ENCODE results near the gene ALDH3B1.

The ALDH3B1 gene

GRCh38 chr11:68036141-68036716 lies 26.1 kb downstream of the ALDH3B1 start:
- Histone ChIP-seq H3K9ac (ENCODE audit: low read length in 2 of 2) (no peak overlapping the region), H3K27me3 (ENCODE audit: control insufficient read depth in 1 of 2, insufficient read depth in 2 of 2, low read length in 2 of 2) (no peaks in the 10 kb centered on the region), H3K9me3 (ENCODE audit: control insufficient read depth in 2 of 2, low read length in 2 of 2) (no peaks in the 10 kb centered on the region), H3K4me3 (ENCODE audit: low read length in 2 of 2) (no peak overlapping the region), H3K27ac (ENCODE audit: low read length) (peak overlapping the region; percentile 37), H3K36me3 (ENCODE audit: control insufficient read depth in 2 of 2, insufficient read depth in 2 of 2, low read length in 2 of 2) (peaks cover 12 to 14% of the 10 kb centered on the region in 2 donors), H3K4me1 (ENCODE audit: control insufficient read depth, insufficient read depth, low read length) (peaks cover 55% of the 10 kb centered on the region)

- H3K9me3 ChIP-seq (ENCODE audit: control insufficient read depth in 2 of 2, low read length in 2 of 2): no peaks in the 10 kb centered on the region
- H3K36me3 ChIP-seq (ENCODE audit: control insufficient read depth in 2 of 2, insufficient read depth in 2 of 2, low read length in 2 of 2): peaks cover 12 to 17% of the 10 kb centered on the region in 2 donors
- H3K9ac ChIP-seq (ENCODE audit: low read length in 2 of 2): peak overlapping the region in 1 of 2 donors; percentile 42
- no peaks in the 10 kb centered on the region for H3K27me3 ChIP-seq (ENCODE audit: control insufficient read depth in 1 of 2, insufficient read depth in 2 of 2, low read length in 2 of 2)
- H3K4me3 ChIP-seq (ENCODE audit: low read length in 2 of 2): no peak overlapping the region
- peaks cover 55% of the 10 kb centered on the region for H3K4me1 ChIP-seq (ENCODE audit: control insufficient read depth, insufficient read depth, low read length)
- peak overlapping the region; percentile 37 for H3K27ac ChIP-seq (ENCODE audit: low read length)
These were observed 26.7 kb downstream of the ALDH3B1 start for GRCh38 chr11:68036717-68037239.

GRCh38 chr11:68037411-68038225 lies 27.5 kb downstream of the ALDH3B1 start:
- Histone ChIP-seq H3K4me3 (ENCODE audit: low read length in 2 of 2) (peak overlapping the region in 1 of 2 donors; percentile 82), H3K27ac (ENCODE audit: low read length) (peak overlapping the region; percentile 86), H3K4me1 (ENCODE audit: control insufficient read depth, insufficient read depth, low read length) (peaks cover 48% of the 10 kb centered on the region)

GRCh38 chr11:68038226-68038717 lies 28.1 kb downstream of the ALDH3B1 start:
- Histone ChIP-seq H3K9me3 (ENCODE audit: control insufficient read depth in 2 of 2, low read length in 2 of 2) (no peaks in the 10 kb centered on the region), H3K27me3 (ENCODE audit: control insufficient read depth in 1 of 2, insufficient read depth in 2 of 2, low read length in 2 of 2) (no peaks in the 10 kb centered on the region), H3K9ac (ENCODE audit: low read length in 2 of 2) (peak overlapping the region; percentile 92 to 93), H3K4me3 (ENCODE audit: low read length in 2 of 2) (peak overlapping the region; percentile 79 to 82), H3K27ac (ENCODE audit: low read length) (peak overlapping the region; percentile 86), H3K4me1 (ENCODE audit: control insufficient read depth, insufficient read depth, low read length) (peaks cover 52% of the 10 kb centered on the region), H3K36me3 (ENCODE audit: control insufficient read depth in 2 of 2, insufficient read depth in 2 of 2, low read length in 2 of 2) (peaks cover 6 to 14% of the 10 kb centered on the region in 2 donors)

More at GRCh38 chr11:68037411-68038225, 27.5 kb downstream of the ALDH3B1 start:
- peak overlapping the region; percentile 92 to 93 for H3K9ac ChIP-seq (ENCODE audit: low read length in 2 of 2)
- no peaks in the 10 kb centered on the region for H3K27me3 ChIP-seq (ENCODE audit: control insufficient read depth in 1 of 2, insufficient read depth in 2 of 2, low read length in 2 of 2)
- peaks cover 12 to 17% of the 10 kb centered on the region in 2 donors for H3K36me3 ChIP-seq (ENCODE audit: control insufficient read depth in 2 of 2, insufficient read depth in 2 of 2, low read length in 2 of 2)
- no peaks in the 10 kb centered on the region for H3K9me3 ChIP-seq (ENCODE audit: control insufficient read depth in 2 of 2, low read length in 2 of 2)

- peaks cover 4 to 8% of the 10 kb centered on the region in 2 donors for H3K36me3 ChIP-seq (ENCODE audit: control insufficient read depth in 2 of 2, insufficient read depth in 2 of 2, low read length in 2 of 2)
These were observed 28.8 kb downstream of the ALDH3B1 start, which contains the start of gene TCIRG1 for GRCh38 chr11:68038718-68039525. Gene TCIRG1, plus strand, starts transcription at chr11:68039025. Its CDS starts 2,247 bp downstream, at chr11:68041272.

GRCh38 chr11:68039526-68040086 lies 29.5 kb downstream of the ALDH3B1 start:
- Histone ChIP-seq H3K36me3 (ENCODE audit: control insufficient read depth in 2 of 2, insufficient read depth in 2 of 2, low read length in 2 of 2) (peaks cover 0 to 7% of the 10 kb centered on the region in 2 donors), H3K27ac (ENCODE audit: low read length) (peak overlapping the region; percentile 86), H3K27me3 (ENCODE audit: control insufficient read depth in 1 of 2, insufficient read depth in 2 of 2, low read length in 2 of 2) (no peaks in the 10 kb centered on the region), H3K9me3 (ENCODE audit: control insufficient read depth in 2 of 2, low read length in 2 of 2) (no peaks in the 10 kb centered on the region), H3K9ac (ENCODE audit: low read length in 2 of 2) (peak overlapping the region; percentile 92 to 93), H3K4me1 (ENCODE audit: control insufficient read depth, insufficient read depth, low read length) (peaks cover 52% of the 10 kb centered on the region), H3K4me3 (ENCODE audit: low read length in 2 of 2) (peak overlapping the region; percentile 79 to 82)

More at GRCh38 chr11:68038718-68039525, 28.8 kb downstream of the ALDH3B1 start, which contains the start of gene TCIRG1:
- H3K4me1 ChIP-seq (ENCODE audit: control insufficient read depth, insufficient read depth, low read length): peaks cover 52% of the 10 kb centered on the region
- no peaks in the 10 kb centered on the region for H3K9me3 ChIP-seq (ENCODE audit: control insufficient read depth in 2 of 2, low read length in 2 of 2)
- H3K4me3 ChIP-seq (ENCODE audit: low read length in 2 of 2): peak within 1 kb of the TSS; percentile 79 to 82
- no peaks in the 10 kb centered on the region for H3K27me3 ChIP-seq (ENCODE audit: control insufficient read depth in 1 of 2, insufficient read depth in 2 of 2, low read length in 2 of 2)
- H3K27ac ChIP-seq (ENCODE audit: low read length): peak within 1 kb of the TSS; percentile 86
- H3K9ac ChIP-seq (ENCODE audit: low read length in 2 of 2): peak within 1 kb of the TSS; percentile 92 to 93

GRCh38 chr11:68040101-68040956 lies 30.2 kb downstream of the ALDH3B1 start:
- Histone ChIP-seq H3K9ac (ENCODE audit: low read length in 2 of 2) (peak overlapping the region; percentile 78 to 93), H3K27ac (ENCODE audit: low read length) (peak overlapping the region; percentile 86), H3K9me3 (ENCODE audit: control insufficient read depth in 2 of 2, low read length in 2 of 2) (no peaks in the 10 kb centered on the region), H3K4me3 (ENCODE audit: low read length in 2 of 2) (peak overlapping the region; percentile 79 to 82), H3K4me1 (ENCODE audit: control insufficient read depth, insufficient read depth, low read length) (peaks cover 52% of the 10 kb centered on the region), H3K36me3 (ENCODE audit: control insufficient read depth in 2 of 2, insufficient read depth in 2 of 2, low read length in 2 of 2) (peaks cover 0 to 14% of the 10 kb centered on the region in 2 donors), H3K27me3 (ENCODE audit: control insufficient read depth in 1 of 2, insufficient read depth in 2 of 2, low read length in 2 of 2) (no peaks in the 10 kb centered on the region)

GRCh38 chr11:68040957-68041591 lies 30.9 kb downstream of the ALDH3B1 start:
- H3K9me3 ChIP-seq (ENCODE audit: control insufficient read depth in 2 of 2, low read length in 2 of 2): no peaks in the 10 kb centered on the region
- peaks cover under 1 to 14% of the 10 kb centered on the region in 2 donors for H3K36me3 ChIP-seq (ENCODE audit: control insufficient read depth in 2 of 2, insufficient read depth in 2 of 2, low read length in 2 of 2)
- H3K27ac ChIP-seq (ENCODE audit: low read length): peak overlapping the region; percentile 86
- peak overlapping the region; percentile 78 to 93 for H3K9ac ChIP-seq (ENCODE audit: low read length in 2 of 2)
- peak overlapping the region; percentile 79 to 82 for H3K4me3 ChIP-seq (ENCODE audit: low read length in 2 of 2)
- H3K27me3 ChIP-seq (ENCODE audit: control insufficient read depth in 1 of 2, insufficient read depth in 2 of 2, low read length in 2 of 2): no peaks in the 10 kb centered on the region
- peaks cover 52% of the 10 kb centered on the region for H3K4me1 ChIP-seq (ENCODE audit: control insufficient read depth, insufficient read depth, low read length)

- Histone ChIP-seq H3K4me3 (ENCODE audit: low read length in 2 of 2) (no peak overlapping the region), H3K36me3 (ENCODE audit: control insufficient read depth in 2 of 2, insufficient read depth in 2 of 2, low read length in 2 of 2) (peaks cover 5 to 14% of the 10 kb centered on the region in 2 donors), H3K9me3 (ENCODE audit: control insufficient read depth in 2 of 2, low read length in 2 of 2) (no peaks in the 10 kb centered on the region), H3K27me3 (ENCODE audit: control insufficient read depth in 1 of 2, insufficient read depth in 2 of 2, low read length in 2 of 2) (no peaks in the 10 kb centered on the region), H3K4me1 (ENCODE audit: control insufficient read depth, insufficient read depth, low read length) (peaks cover 52% of the 10 kb centered on the region), H3K9ac (ENCODE audit: low read length in 2 of 2) (no peak overlapping the region), H3K27ac (ENCODE audit: low read length) (peak overlapping the region; percentile 86)
These were observed 31.6 kb downstream of the ALDH3B1 start for GRCh38 chr11:68041617-68042218.
